ENCODE results near the gene SP3. TPM values are rescaled to one million over a fixed set of nuclear protein-coding genes. Genes with fewer than 3 reads are reported as not detected.

Gene SP3
- total RNA-seq, 2 donors from 2014 or later: 123 to 155 TPM

DNA sequence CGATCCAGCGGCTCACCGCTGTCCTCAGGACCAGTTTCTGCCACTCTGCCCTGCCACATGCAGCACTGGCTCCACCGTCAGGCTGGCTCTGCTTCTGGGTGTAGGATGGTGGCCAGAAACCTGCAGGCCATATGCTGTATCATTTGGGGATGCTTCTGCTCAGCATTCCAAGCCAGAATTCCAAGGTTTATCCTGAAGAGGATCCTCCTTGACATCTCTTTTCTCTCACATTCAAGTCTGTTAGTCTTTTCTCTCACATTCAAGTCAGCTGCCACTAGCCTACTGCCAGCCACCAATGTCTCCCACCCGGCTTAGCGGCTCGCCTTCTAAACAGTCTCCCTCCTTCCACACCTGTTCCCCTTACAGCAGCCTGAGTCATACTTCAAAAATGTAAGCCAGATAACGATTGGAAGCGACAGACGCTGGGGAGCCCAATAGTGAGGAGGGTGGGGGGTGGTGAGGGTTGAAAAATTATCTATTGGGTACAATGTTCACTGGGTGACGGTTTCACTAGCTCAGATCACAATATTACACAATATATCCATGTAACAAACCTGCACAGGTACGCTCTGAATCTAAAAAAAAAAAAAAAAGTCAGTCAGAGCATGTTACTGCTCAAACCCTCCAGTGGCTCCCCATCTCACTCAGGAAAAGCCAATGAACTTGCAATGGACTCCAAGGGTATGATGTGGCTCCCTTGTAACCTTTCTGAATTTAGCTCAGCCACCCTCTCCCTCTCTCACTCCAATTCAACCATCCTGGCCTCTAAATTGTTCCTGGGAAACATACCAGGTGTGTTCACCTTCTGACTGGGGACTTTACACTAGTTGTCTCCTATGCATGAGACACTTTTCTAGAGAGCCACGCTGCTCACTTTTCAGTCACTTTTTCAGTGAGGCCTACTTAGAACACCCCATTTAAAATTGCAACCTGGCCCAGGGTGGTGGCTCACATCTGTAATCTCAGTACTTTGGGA is 38.8 kb upstream of the SP3 start:
- H3K27me3 Mint-ChIP-seq: peaks cover 30% of the 10 kb centered on the region
- no peaks in the 10 kb centered on the region for H3K9me3 ChIP-seq (ENCODE audit: control insufficient read depth, low read length, poor library complexity, severe bottlenecking)
- H3K27ac Mint-ChIP-seq: no peak overlapping the region
- H3K36me3 Mint-ChIP-seq (ENCODE audit: low read depth): peaks cover 4% of the 10 kb centered on the region
- H3K4me1 Mint-ChIP-seq: peaks cover 2% of the 10 kb centered on the region
- DNase-seq: no peak
- H3K4me3 Mint-ChIP-seq: no peak overlapping the region
- ATAC-seq: no peak

DNA sequence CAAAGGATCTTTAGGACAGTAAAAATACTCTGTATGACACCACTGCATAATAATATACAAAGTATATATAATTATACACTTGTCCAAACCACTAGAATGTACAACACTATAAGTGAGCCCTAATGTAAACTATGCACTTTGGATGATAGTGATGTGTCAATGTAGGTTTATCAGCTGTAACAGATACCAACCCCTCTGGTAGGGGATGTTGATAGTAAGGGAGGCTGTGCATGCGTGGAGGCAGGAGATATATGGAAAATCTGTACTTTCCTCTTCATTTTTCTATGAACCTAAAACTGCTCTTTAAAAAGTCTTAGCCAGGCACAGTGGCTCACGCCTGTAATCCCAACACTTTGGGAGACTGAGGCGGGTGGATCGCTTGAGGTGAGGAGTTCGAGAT is 37.5 kb upstream of the SP3 start:
- Mint-ChIP-seq H3K27ac (no peak overlapping the region), H3K36me3 (ENCODE audit: low read depth) (peaks cover 5% of the 10 kb centered on the region), H3K4me1 (peaks cover 3% of the 10 kb centered on the region), H3K27me3 (peaks cover 28% of the 10 kb centered on the region), H3K4me3 (no peak overlapping the region)
- no peak for DNase-seq
- no peak for ATAC-seq
- H3K9me3 ChIP-seq (ENCODE audit: control insufficient read depth, low read length, poor library complexity, severe bottlenecking): no peaks in the 10 kb centered on the region

DNA sequence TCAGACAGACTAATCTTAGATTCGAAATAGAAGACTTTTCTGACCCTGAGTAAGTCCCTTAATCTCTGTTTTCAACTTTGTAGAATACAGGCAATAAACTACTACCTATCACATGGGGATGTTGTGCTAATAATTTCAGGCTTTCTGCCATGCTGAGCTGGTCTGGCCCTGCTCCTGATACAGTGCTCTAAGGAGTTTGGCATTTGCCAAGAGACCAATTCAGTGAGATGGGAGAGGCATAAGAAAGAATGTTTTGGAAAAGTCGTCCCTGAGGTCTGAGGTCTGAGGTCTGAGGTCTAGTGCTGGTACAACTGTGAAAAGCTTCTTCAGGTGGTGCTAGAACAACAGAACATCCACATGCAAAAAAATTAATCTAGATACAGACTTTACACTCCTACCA is 35.9 kb upstream of the SP3 start:
- no peaks in the 10 kb centered on the region for H3K9me3 ChIP-seq (ENCODE audit: control insufficient read depth, low read length, poor library complexity, severe bottlenecking)
- no peak for ATAC-seq
- no peak for DNase-seq
- Mint-ChIP-seq H3K4me1 (peaks cover 3% of the 10 kb centered on the region), H3K4me3 (no peak overlapping the region), H3K27me3 (peaks cover 24% of the 10 kb centered on the region), H3K36me3 (ENCODE audit: low read depth) (peaks cover 5% of the 10 kb centered on the region), H3K27ac (no peak overlapping the region)

DNA sequence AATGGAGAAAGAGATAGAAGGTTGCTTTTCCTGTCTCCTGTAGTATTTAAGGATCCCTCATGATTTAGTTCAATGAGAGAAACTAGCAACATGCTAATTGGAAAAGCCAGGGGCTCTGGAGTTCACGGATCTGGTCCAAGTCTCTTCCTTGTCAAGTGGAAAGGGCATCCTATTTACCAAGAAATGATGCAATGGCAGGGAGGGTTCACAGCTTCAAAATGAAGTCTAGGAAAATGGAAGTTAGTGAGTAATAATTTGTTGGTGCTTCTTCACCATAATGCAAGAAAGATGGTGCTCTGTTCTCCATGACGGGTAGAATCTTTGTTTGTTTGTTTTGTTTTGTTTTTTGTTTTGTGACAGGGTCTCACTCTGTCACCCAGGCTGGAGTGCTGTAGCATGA is 34.6 kb upstream of the SP3 start:
- DNase-seq (no peak), ATAC-seq (no peak)
- Mint-ChIP-seq H3K4me1 (peaks cover 3% of the 10 kb centered on the region), H3K27me3 (peaks cover 19% of the 10 kb centered on the region), H3K4me3 (no peak overlapping the region), H3K27ac (no peak overlapping the region), H3K36me3 (ENCODE audit: low read depth) (peaks cover 5% of the 10 kb centered on the region)
- H3K9me3 ChIP-seq (ENCODE audit: control insufficient read depth, low read length, poor library complexity, severe bottlenecking): no peaks in the 10 kb centered on the region

DNA sequence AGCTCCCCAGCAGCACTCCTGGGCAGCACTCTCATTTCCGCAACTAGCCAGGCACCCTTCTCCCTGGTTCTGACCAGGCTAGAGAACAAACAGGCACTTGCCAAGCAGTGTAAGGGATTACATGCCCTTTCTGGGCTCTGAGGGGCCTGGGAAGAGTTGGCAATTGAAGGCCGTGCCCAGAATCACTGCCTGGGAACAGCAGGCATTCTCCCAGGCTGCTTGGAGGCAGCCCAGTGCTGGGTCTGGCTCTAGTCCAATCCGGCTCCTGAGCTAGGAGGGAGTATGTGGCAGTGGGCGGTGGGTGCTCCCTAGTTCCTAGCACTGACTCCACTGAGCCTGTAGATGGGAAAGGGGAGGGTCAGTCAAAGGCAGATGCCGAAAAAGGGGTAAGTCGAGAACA is 34.1 kb upstream of the SP3 start:
- no peak overlapping the region for H3K4me3 Mint-ChIP-seq
- no peak for DNase-seq
- H3K4me1 Mint-ChIP-seq: peaks cover 3% of the 10 kb centered on the region
- peaks cover 19% of the 10 kb centered on the region for H3K27me3 Mint-ChIP-seq
- H3K36me3 Mint-ChIP-seq (ENCODE audit: low read depth): peaks cover 5% of the 10 kb centered on the region
- no peak for ATAC-seq
- peak overlapping the region; percentile 14 for H3K27ac Mint-ChIP-seq
- no peaks in the 10 kb centered on the region for H3K9me3 ChIP-seq (ENCODE audit: control insufficient read depth, low read length, poor library complexity, severe bottlenecking)

DNA sequence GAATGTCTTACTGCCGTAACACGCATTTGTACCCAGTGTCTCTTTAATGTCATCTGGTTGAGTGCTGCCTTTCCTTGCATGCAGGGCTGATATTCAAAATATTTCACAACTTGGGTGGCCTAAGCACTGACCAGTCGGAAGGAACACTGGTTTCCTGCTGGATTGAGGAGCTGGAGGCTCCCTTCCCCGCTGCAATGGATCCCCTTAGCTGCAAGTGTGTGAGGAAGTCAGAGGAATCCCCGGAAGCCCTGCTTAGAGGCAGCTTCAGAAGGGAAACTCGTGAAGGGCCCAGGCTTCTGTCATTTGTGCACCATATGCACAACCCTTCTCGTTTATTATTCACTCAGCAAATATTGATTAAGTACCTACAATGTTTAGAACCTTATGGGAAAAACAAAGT is 33.2 kb upstream of the SP3 start:
- Mint-ChIP-seq H3K4me3 (no peak overlapping the region), H3K27ac (peak overlapping the region; percentile 14), H3K36me3 (ENCODE audit: low read depth) (peaks cover 5% of the 10 kb centered on the region), H3K4me1 (peaks cover 5% of the 10 kb centered on the region), H3K27me3 (peaks cover 24% of the 10 kb centered on the region)
- DNase-seq: no peak
- no peaks in the 10 kb centered on the region for H3K9me3 ChIP-seq (ENCODE audit: control insufficient read depth, low read length, poor library complexity, severe bottlenecking)
- no peak for ATAC-seq

DNA sequence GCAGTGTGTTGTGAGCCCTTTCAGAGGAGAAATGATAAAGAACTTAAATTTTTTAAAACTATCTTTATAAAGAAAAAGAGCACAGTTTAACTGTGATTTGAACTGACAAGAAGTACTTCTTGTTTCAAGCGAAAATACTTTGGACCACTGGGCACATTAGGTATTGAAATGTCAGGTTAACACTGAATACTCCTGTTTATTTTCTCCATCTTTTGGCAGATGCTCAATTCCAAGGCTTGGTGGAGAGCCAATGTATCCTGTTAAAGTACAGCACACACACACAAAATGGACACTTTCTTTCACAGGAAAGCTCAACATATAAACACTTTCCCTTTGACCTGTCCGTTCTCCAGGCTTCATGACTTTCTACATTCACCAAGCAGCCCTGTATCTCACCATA is 32.6 kb upstream of the SP3 start:
- H3K4me3 Mint-ChIP-seq: no peak overlapping the region
- no peak for DNase-seq
- no peak for ATAC-seq
- no peaks in the 10 kb centered on the region for H3K9me3 ChIP-seq (ENCODE audit: control insufficient read depth, low read length, poor library complexity, severe bottlenecking)
- peaks cover 5% of the 10 kb centered on the region for H3K36me3 Mint-ChIP-seq (ENCODE audit: low read depth)
- H3K27me3 Mint-ChIP-seq: peaks cover 26% of the 10 kb centered on the region
- no peak overlapping the region for H3K27ac Mint-ChIP-seq
- H3K4me1 Mint-ChIP-seq: peaks cover 5% of the 10 kb centered on the region

DNA sequence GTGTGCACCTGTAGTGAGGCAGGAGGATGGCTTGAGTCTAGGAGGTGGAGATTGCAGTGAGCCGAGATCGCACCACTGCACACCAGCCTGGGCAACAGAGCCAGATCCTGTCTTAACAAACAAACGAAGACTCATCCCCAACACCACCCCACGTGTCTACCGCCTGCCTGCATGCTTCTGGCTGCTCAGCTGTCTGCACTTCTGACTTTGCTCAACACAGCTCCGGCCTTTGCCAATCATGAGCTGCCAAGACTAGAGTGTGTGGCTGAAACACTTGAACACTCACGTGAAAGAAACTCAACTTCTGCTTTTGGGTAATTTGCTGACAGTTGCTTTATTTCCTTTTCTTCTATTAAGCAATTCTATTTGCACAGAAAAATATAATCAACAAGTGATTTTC is 32.1 kb upstream of the SP3 start:
- H3K27me3 Mint-ChIP-seq: peaks cover 31% of the 10 kb centered on the region
- DNase-seq: no peak
- no peaks in the 10 kb centered on the region for H3K9me3 ChIP-seq (ENCODE audit: control insufficient read depth, low read length, poor library complexity, severe bottlenecking)
- H3K36me3 Mint-ChIP-seq (ENCODE audit: low read depth): peaks cover 5% of the 10 kb centered on the region
- H3K27ac Mint-ChIP-seq: no peak overlapping the region
- peak; percentile 81 for ATAC-seq
- H3K4me3 Mint-ChIP-seq: no peak overlapping the region
- H3K4me1 Mint-ChIP-seq: peaks cover 5% of the 10 kb centered on the region

DNA sequence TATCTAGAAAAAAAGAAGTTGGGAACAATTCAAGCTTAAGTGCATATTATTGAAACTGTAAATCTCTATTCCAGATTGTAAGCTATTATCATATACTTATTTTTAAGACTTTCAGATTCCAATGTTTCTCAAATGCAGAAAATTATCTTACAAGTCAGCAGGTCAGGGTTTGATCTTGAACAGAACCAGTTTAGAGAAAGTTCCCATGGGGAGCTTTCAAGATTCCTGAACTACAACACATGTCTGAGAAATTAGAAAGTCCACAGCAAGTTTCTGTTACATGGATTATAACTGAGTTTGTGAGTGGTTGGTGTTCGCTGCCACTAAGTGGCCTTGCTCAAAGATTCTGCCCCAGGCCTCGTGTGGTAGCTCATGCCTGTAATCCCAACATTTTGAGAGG is 31.6 kb upstream of the SP3 start:
- peaks cover 5% of the 10 kb centered on the region for H3K4me1 Mint-ChIP-seq
- no peak for DNase-seq
- no peak overlapping the region for H3K4me3 Mint-ChIP-seq
- peaks cover 5% of the 10 kb centered on the region for H3K36me3 Mint-ChIP-seq (ENCODE audit: low read depth)
- H3K27ac Mint-ChIP-seq: no peak overlapping the region
- no peaks in the 10 kb centered on the region for H3K9me3 ChIP-seq (ENCODE audit: control insufficient read depth, low read length, poor library complexity, severe bottlenecking)
- ATAC-seq: no peak
- H3K27me3 Mint-ChIP-seq: peaks cover 33% of the 10 kb centered on the region

DNA sequence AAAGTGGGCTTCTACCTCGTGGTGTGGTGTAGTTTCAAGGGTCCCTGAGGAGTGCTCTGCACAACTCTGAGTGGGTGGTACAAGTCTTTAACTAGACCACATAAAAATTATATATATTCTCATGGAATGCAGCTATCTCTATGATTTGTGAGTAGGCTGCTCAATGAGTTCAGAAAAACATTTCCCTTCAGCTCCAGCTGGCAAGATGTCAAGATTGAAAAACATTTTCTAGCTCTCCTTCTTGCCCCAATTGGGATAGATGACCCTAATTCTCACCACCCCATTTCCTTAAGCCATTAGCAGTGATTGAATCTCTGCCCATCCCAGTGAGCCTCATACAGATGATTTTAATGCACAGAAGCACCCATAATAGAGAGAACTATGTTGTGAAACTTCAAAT is 28.3 kb upstream of the SP3 start:
- Mint-ChIP-seq H3K27me3 (peaks cover 29% of the 10 kb centered on the region), H3K27ac (no peak overlapping the region), H3K36me3 (ENCODE audit: low read depth) (no peaks in the 10 kb centered on the region), H3K4me3 (no peak overlapping the region), H3K4me1 (peaks cover 4% of the 10 kb centered on the region)
- DNase-seq (no peak), ATAC-seq (no peak)
- no peaks in the 10 kb centered on the region for H3K9me3 ChIP-seq (ENCODE audit: control insufficient read depth, low read length, poor library complexity, severe bottlenecking)

DNA sequence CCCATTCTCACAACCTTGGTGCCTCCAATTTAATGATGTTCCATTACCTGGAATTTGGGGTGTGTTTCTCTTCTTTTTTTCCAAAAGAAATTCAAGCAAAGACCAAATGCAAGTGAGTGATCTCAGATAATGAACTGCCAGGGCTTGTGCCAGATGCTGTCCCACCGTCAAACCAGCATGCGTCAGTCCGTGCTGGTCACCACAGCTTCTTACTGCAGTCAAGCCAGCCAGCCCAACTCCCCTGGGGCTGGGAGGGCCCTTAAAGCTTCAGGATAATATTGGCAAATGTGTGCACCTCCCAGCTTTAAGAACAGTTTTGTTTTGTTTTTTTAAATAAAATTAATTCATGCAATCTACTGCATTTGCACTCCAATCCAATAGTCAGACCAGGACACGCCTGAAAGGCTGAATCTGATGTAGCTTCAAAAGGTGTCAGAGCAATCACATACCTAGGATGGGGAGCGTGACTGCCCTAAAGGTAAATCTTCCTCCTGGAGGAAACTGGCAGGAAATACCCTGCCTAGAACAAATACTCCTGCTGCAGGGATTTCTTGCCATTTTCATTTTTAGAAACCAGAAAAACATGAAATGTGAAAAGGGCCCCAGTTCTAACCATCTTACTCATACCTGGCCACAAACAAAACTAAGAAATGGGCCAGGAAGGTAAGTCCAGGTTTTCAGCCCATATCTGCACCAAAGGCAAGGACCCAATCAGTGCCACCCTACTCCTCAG is 26.8 kb upstream of the SP3 start:
- DNase-seq (no peak), ATAC-seq (no peak)
- Mint-ChIP-seq H3K4me1 (peaks cover 4% of the 10 kb centered on the region), H3K4me3 (no peak overlapping the region), H3K27me3 (peaks cover 24% of the 10 kb centered on the region), H3K36me3 (ENCODE audit: low read depth) (no peaks in the 10 kb centered on the region), H3K27ac (no peak overlapping the region)
- no peaks in the 10 kb centered on the region for H3K9me3 ChIP-seq (ENCODE audit: control insufficient read depth, low read length, poor library complexity, severe bottlenecking)

DNA sequence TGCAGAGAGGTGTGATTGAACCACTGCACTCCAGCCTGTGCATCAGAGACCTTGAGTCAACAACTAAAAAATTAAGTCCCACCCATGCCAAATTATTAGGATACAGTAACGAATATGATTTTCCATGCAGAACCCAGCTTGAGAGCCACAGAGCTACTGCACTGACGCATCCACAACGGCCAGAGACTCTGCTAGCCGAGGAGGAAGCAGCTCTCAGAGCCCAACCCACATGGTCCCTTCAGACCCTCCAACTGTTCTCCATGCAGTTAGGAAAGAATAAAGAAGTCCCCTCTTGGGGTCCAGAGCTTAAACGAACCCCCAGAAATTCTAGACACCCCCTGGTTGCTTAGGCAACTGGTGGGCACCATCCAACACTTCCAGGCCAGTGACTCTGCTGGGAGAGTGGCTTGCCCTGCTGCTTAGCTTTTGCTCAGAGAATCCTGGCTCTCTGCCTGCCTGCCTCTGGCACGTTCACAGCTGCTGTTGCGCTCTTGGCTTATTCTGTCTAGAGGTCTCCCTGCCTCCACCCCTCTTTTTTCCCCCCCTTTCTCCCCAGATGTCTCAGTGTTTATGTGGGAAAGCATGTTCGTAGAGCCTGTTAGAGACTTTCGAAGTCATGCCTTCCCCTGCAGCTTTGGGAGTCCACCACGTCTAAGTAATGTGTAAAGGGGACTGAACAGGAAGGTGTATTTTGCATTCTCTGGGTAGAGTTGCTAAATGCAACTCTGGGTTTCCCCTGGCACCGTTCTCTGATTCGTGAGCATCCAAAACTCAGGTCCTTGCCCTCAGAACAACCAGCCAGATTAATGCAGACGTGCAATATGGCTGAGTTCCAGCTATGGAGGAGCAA is 26.0 kb upstream of the SP3 start:
- H3K27ac Mint-ChIP-seq: no peak overlapping the region

DNA sequence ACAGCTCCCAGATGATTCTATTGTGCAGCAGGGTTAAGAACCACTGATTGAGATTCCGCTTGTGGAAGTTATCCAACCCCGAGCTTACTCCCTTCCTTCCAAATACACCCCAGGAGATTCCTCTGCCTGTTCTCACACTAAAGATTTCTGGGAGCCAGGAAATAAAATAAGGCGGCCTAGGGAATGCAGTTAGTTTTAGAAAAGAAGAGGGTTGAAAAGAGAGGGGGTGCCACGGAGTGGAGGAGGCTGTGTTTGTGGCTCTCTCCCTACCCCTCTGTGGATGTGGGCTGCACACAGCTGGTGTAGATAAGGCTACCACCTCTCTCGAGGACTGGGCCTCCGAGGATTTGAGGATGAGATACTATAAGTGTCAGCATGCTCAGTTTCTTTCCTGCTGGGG is 25.1 kb upstream of the SP3 start:
- Mint-ChIP-seq H3K36me3 (ENCODE audit: low read depth) (no peaks in the 10 kb centered on the region), H3K27ac (no peak overlapping the region), H3K27me3 (peaks cover 31% of the 10 kb centered on the region), H3K4me1 (peaks cover 7% of the 10 kb centered on the region), H3K4me3 (no peak overlapping the region)
- ATAC-seq: no peak
- no peak for DNase-seq
- H3K9me3 ChIP-seq (ENCODE audit: control insufficient read depth, low read length, poor library complexity, severe bottlenecking): no peaks in the 10 kb centered on the region

More for the DNA sequence above, 26.0 kb upstream of the SP3 start:
- Mint-ChIP-seq H3K4me3 (peak overlapping the region; percentile 25), H3K4me1 (peaks cover 4% of the 10 kb centered on the region), H3K27me3 (peaks cover 29% of the 10 kb centered on the region), H3K36me3 (ENCODE audit: low read depth) (no peaks in the 10 kb centered on the region)
- no peaks in the 10 kb centered on the region for H3K9me3 ChIP-seq (ENCODE audit: control insufficient read depth, low read length, poor library complexity, severe bottlenecking)
- no peak for ATAC-seq
- DNase-seq: no peak
